GM12872 (cell line): ENCODE measurements around the gene ASTN1.

Source experiments
- CTCF ChIP-seq: IDR thresholded peaks from 3 replicates; pipeline ENCODE4 v1.5.1; 2011; ENCODE audit warnings: low read depth, mild to moderate bottlenecking, low read length, moderate library complexity; ENCODE audit not compliant: insufficient read depth

The ASTN1 gene

GRCh38 chr1:176869577-176869976 lies 294.9 kb downstream of the ASTN1 start:
- no peak for TF ChIP-seq CTCF

- no peak for TF ChIP-seq CTCF
Measured at GRCh38 chr1:176866011-176866714, 298.3 kb downstream of the ASTN1 start.

GRCh38 chr1:176864211-176864610 lies 300.3 kb downstream of the ASTN1 start:
- no peak for TF ChIP-seq CTCF

- no peak for TF ChIP-seq CTCF
Measured at GRCh38 chr1:176863613-176864012, 300.9 kb downstream of the ASTN1 start.

- TF ChIP-seq CTCF, result no peak
Measured at GRCh38 chr1:176858433-176858916, 306.0 kb downstream of the ASTN1 start.

GRCh38 chr1:176857632-176858031 lies 306.9 kb downstream of the ASTN1 start:
- no peak for TF ChIP-seq CTCF

GRCh38 chr1:176854758-176855745 lies 309.5 kb downstream of the ASTN1 start:
- no peak for TF ChIP-seq CTCF
